Ovary (tissue), 9 donors: ENCODE measurements around the gene GPR37. TPM values are rescaled to one million over a fixed set of nuclear protein-coding genes. Genes with fewer than 3 reads are reported as not detected.

Experiments used
- DNase-seq, 5 donors: peaks; one replicate each; pipeline ENCODE4 v3.0.0-alpha.2; 2019 to 2020
- H3K27ac ChIP-seq, 2 donors: fragments of 200-600 bp; one replicate each; pipeline versions ENCODE4 v1.5.1 to v1.8.0; 2019 to 2022
- H3K27me3 ChIP-seq: fragments of 200-600 bp; one replicate; pipeline ENCODE4 v1.8.0; 2022
- H3K36me3 ChIP-seq: fragments of 200-600 bp; sonication (generic); one replicate; pipeline ENCODE4 v1.5.1; 2019
- H3K4me1 ChIP-seq: one replicate; pipeline ENCODE4 v1.8.1; 2013; ENCODE audit warnings: mild to moderate bottlenecking, moderate library complexity; ENCODE audit not compliant: insufficient read depth
- H3K4me3 ChIP-seq: fragments of 200-600 bp; sonication (generic); one replicate; pipeline ENCODE4 v1.5.1; 2017
- H3K9me3 ChIP-seq, 2 donors: fragments of 200-600 bp in 1 of 2; sonication (generic) in 1 of 2; one replicate each; pipeline versions ENCODE4 v1.5.1 to v1.8.1; 2013 to 2019; ENCODE audit warnings: mild to moderate bottlenecking in 1 of 2, moderate library complexity in 1 of 2
- CTCF ChIP-seq, 3 donors: fragments of 450-650 bp in 2 of 3; fragments of 200-600 bp in 1 of 3; IDR thresholded peaks; one replicate each; pipeline versions ENCODE4 v1.5.1 to v1.8.0; 2016 to 2022; ENCODE audit warnings: antibody characterized with exemption in 3 of 3, mild to moderate bottlenecking in 1 of 3
- EP300 ChIP-seq: sonication (generic); formaldehyde crosslinking; IDR thresholded peaks from one replicate; pipeline ENCODE4 v1.6.1; 2017; ENCODE audit warnings: antibody characterized with exemption
- POLR2A ChIP-seq: fragments of 450-650 bp; IDR thresholded peaks from one replicate; pipeline ENCODE4 v1.6.1; 2017; ENCODE audit warnings: antibody characterized with exemption, mild to moderate bottlenecking, moderate library complexity
- WGBS, 3 donors: extraction: QIAGEN DNeasy Blood & Tissue Kit in 1 of 3; methylation state at CpG; one replicate each; pipeline versions ENCODE4 v1.1.5 to v1.1.7; 2013 to 2017; 5-methylcytosine and 5-hydroxymethylcytosine counted together
- intact Hi-C, 4 donors: fragments of 100-400 bp; cut with DNase I; formaldehyde crosslinking; loops; one replicate each; pipeline versions ENCODE4 v1.11.0 to v1.15.1; 2022 to 2023
- polyA plus RNA-seq, 2 donors: library from polyadenylated mRNA; stranded (reverse); fragments of 200-250 nt in 1 of 2; fragments of 350-450 nt in 1 of 2; fragmentation: Illumina TruSeq in 1 of 2; extraction: RNeasy Lipid Tissue Mini Kit (QIAGEN cat#74804) in 1 of 2; gene quantifications; one replicate each; pipeline ENCODE4 v1.2.3, GENCODE V29; 2013 to 2014
- total RNA-seq, 7 donors: library from RNA; depleted of rRNA in 2 of 7; stranded (reverse); fragments of >200 nt in 2 of 7; fragmentation: NEBNext Ultra II Directional in 3 of 7; extraction: Animal tissue kit (Norgen Biotek cat#: 25700) in 3 of 7; gene quantifications; one replicate each; pipeline versions ENCODE4 v1.1.0 to v1.2.4, GENCODE V29; 2016 to 2023
- donor health status: DM: no; HTN: no; CAD: no; lungs with moderate emphysema.
- donor health status: DM: no; HTN: no; CAD: no.
- donor health status: Bipolar disorder and iron deficiency.
- donor health status: DM: yes; HTN: yes; CAD: no.
- donor health status: DM: no; HTN: no; CAD: no.
- donor health status: DM: yes; HTN: yes; CAD: no.

GPR37 gene
- total and polyA plus RNA-seq, 9 donors = 0.08 to 2.1 (median 0.22) TPM; not detected in 1

GRCh38 chr7:124720195-124720594 is 45.4 kb downstream of the GPR37 start:
- H3K9me3 ChIP-seq = no peaks in the 10 kb centered on the region
- DNase-seq = no peak
- TF ChIP-seq EP300 = no peak
- 55 to 77% (median 61%) methylated on average over 1 of the region's 1 CpG for WGBS, 3 donors
- intact Hi-C loops = no loop called here
- no peaks in the 10 kb centered on the region for H3K27me3 ChIP-seq
- no peaks in the 10 kb centered on the region for H3K4me1 ChIP-seq
- H3K4me3 ChIP-seq = no peak overlapping the region
- no peaks in the 10 kb centered on the region for H3K36me3 ChIP-seq
- no peak overlapping the region for H3K27ac ChIP-seq

GRCh38 chr7:124718032-124718766 is 47.4 kb downstream of the GPR37 start:
- no peaks in the 10 kb centered on the region for H3K27me3 ChIP-seq
- H3K36me3 ChIP-seq = no peaks in the 10 kb centered on the region
- no peak for TF ChIP-seq CTCF (IDR thresholded peaks at IDR 0.05)
- intact Hi-C loops = no loop called here
- no peaks in the 10 kb centered on the region for H3K4me1 ChIP-seq
- H3K9me3 ChIP-seq = no peaks in the 10 kb centered on the region
- 45 to 64% (median 46%) methylated on average over 4 of the region's 4 CpGs for WGBS, 3 donors
- DNase-seq = no peak
- H3K4me3 ChIP-seq = no peak overlapping the region
- H3K27ac ChIP-seq = no peak overlapping the region

GRCh38 chr7:124716894-124717293 is 48.7 kb downstream of the GPR37 start:
- Histone ChIP-seq H3K9me3 (no peaks in the 10 kb centered on the region), H3K4me1 (no peaks in the 10 kb centered on the region), H3K27ac (no peak overlapping the region), H3K36me3 (no peaks in the 10 kb centered on the region), H3K4me3 (no peak overlapping the region), H3K27me3 (no peaks in the 10 kb centered on the region)
- intact Hi-C loops = no loop called here
- DNase-seq = no peak
- WGBS, 3 donors = 95 to 100% (median 97%) methylated on average over 1 of the region's 1 CpG
- no peak for TF ChIP-seq EP300
- no peak for TF ChIP-seq POLR2A
- no peak for TF ChIP-seq CTCF (IDR thresholded peaks at IDR 0.05)

- Histone ChIP-seq H3K27ac (no peak overlapping the region), H3K27me3 (no peaks in the 10 kb centered on the region), H3K4me1 (no peaks in the 10 kb centered on the region), H3K4me3 (no peak overlapping the region), H3K9me3 (no peaks in the 10 kb centered on the region), H3K36me3 (no peaks in the 10 kb centered on the region)
- DNase-seq = no peak
- TF ChIP-seq CTCF (IDR thresholded peaks at IDR 0.05) = no peak
- TF ChIP-seq POLR2A = no peak
- no peak for TF ChIP-seq EP300
- intact Hi-C loops = no loop called here
- WGBS, 3 donors = 57 to 70% (median 62%) methylated on average over 3 of the region's 3 CpGs
Measured at GRCh38 chr7:124713086-124713485, 52.5 kb downstream of the GPR37 start.

GRCh38 chr7:124712017-124712416 is 53.6 kb downstream of the GPR37 start:
- DNase-seq = no peak
- no peaks in the 10 kb centered on the region for H3K36me3 ChIP-seq
- no peaks in the 10 kb centered on the region for H3K9me3 ChIP-seq
- TF ChIP-seq POLR2A = no peak
- TF ChIP-seq CTCF (IDR thresholded peaks at IDR 0.05) = no peak
- TF ChIP-seq EP300 = no peak
- H3K4me3 ChIP-seq = no peak overlapping the region
- intact Hi-C loops = no loop called here
- H3K27me3 ChIP-seq = no peaks in the 10 kb centered on the region
- no peaks in the 10 kb centered on the region for H3K4me1 ChIP-seq
- no peak overlapping the region for H3K27ac ChIP-seq
